ENCODE data around the gene GPR45.

- no peak for TF ChIP-seq EP300 (IDR thresholded peaks at IDR 0.05)
- TF ChIP-seq, protein P1, sequence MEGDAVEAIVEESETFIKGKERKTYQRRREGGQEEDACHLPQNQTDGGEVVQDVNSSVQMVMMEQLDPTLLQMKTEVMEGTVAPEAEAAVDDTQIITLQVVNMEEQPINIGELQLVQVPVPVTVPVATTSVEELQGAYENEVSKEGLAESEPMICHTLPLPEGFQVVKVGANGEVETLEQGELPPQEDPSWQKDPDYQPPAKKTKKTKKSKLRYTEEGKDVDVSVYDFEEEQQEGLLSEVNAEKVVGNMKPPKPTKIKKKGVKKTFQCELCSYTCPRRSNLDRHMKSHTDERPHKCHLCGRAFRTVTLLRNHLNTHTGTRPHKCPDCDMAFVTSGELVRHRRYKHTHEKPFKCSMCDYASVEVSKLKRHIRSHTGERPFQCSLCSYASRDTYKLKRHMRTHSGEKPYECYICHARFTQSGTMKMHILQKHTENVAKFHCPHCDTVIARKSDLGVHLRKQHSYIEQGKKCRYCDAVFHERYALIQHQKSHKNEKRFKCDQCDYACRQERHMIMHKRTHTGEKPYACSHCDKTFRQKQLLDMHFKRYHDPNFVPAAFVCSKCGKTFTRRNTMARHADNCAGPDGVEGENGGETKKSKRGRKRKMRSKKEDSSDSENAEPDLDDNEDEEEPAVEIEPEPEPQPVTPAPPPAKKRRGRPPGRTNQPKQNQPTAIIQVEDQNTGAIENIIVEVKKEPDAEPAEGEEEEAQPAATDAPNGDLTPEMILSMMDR (IDR thresholded peaks at IDR 0.05): no peak
These were observed 27.9 kb downstream of the GPR45 start for GRCh38 chr2:105269426-105269825.
